Right kidney (tissue), 9 donors: ENCODE results near the gene RAC3.

ENCODE experiments used
- DNase-seq: peaks from one replicate; pipeline ENCODE4 v3.0.0-alpha.2; 2016
- long read RNA-seq, 8 donors: transcript quantifications; one replicate each; lab custom pipeline, GENCODE V29; 2026

The RAC3 gene
- long read RNA-seq, donor 1, transcript RAC3-201 (6 exons, 1,090 nt) = major isoform, 19 of 20 reads
- long read RNA-seq, donor 1, partial matches to known transcripts = 0 of 20 reads
- long read RNA-seq, donor 1, other reads (novel, unspliced or antisense) = 0 of 20 reads
- long read RNA-seq, donor 2, transcript RAC3-201 (6 exons, 1,090 nt) = major isoform, 10 of 10 reads
- long read RNA-seq, donor 2, partial matches to known transcripts = 0 of 10 reads
- long read RNA-seq, donor 2, other reads (novel, unspliced or antisense) = 0 of 10 reads
- long read RNA-seq, donor 3, partial matches to known transcripts = 0 of 2 reads
- long read RNA-seq, donor 3, other reads (novel, unspliced or antisense) = 0 of 2 reads
- long read RNA-seq, donor 4, transcript RAC3-201 (6 exons, 1,090 nt) = major isoform, 5 of 7 reads
- long read RNA-seq, donor 4, partial matches to known transcripts = 0 of 7 reads
- long read RNA-seq, donor 4, other reads (novel, unspliced or antisense) = 0 of 7 reads
- long read RNA-seq, donor 5, transcript RAC3-201 (6 exons, 1,090 nt) = major isoform, 6 of 11 reads
- long read RNA-seq, donor 5, partial matches to known transcripts = 0 of 11 reads
- long read RNA-seq, donor 5, other reads (novel, unspliced or antisense) = 5 of 11 reads
- long read RNA-seq, donor 6, transcript RAC3-201 (6 exons, 1,090 nt) = major isoform, 6 of 6 reads
- long read RNA-seq, donor 6, partial matches to known transcripts = 0 of 6 reads
- long read RNA-seq, donor 6, other reads (novel, unspliced or antisense) = 0 of 6 reads
- long read RNA-seq, donor 7 = 0 reads
- long read RNA-seq, donor 8, transcript RAC3-201 (6 exons, 1,090 nt) = major isoform, 12 of 12 reads
- long read RNA-seq, donor 8, partial matches to known transcripts = 0 of 12 reads
- long read RNA-seq, donor 8, other reads (novel, unspliced or antisense) = 0 of 12 reads

DNA sequence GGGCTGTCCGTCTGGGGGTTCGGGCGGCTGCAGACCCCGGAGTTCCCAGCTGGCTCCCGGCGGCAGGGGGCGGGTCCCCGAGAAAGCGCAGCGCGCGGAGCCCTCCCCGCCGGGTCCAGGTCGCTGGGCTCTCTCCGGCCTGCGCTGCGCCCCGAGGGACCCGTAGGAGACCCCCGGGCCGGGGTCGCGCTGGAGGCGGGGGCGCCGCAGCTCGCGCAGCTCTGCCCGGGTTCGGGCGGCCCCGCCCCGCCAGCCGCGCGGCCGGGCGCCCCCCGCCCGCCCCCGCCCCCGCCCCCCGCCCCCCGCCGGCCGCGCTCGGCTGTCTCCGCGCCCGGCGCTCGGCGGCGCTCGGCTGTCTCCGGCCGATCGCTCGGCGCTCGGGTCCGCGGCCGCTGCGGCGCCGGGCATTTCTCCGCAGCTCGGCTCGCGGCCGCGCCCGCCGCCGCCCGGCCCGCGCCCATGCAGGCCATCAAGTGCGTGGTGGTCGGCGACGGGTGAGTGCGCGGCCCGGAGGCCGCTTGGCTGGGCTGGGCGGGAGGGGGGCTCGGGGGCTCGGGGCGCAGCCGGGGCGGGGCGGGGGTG lies at the start of gene RAC3:
RAC3 (plus strand) TSS at position 376 of the 582 bp plus-strand sequence; CDS start at position 460, 84 bp downstream.
- DNase-seq = no peak

DNA sequence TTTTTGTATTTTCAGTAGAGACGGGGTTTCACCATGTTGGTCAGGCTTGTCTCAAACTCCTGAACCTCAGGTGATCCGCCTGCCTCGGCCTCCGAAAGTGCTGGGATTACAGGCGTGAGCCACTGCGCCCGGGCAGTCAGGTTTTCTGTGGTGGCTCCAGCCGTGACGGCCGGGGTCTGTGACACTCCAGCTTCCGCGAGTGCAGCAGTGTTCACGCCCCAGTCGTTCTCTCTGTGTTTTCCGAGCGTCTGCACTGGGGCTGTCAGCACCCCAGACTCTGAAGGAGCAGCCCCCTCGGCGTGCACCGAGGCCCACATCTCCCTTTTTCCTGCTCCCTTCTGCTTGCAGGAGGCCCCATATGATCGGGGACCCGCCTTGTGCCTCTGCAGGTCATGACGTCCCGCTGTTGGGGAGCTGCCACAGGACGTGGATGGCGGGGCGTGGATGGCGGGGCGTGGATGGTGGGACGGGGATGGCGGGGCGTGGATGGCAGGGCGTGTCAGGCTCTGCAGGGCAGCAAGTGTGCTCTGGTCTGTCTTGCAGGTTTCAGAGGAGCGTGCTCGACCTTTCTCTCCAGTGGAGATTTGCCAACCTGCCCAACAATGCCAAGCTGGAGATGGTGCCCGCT lies 48.4 kb upstream of the RAC3 start:
- DNase-seq = no peak

DNA sequence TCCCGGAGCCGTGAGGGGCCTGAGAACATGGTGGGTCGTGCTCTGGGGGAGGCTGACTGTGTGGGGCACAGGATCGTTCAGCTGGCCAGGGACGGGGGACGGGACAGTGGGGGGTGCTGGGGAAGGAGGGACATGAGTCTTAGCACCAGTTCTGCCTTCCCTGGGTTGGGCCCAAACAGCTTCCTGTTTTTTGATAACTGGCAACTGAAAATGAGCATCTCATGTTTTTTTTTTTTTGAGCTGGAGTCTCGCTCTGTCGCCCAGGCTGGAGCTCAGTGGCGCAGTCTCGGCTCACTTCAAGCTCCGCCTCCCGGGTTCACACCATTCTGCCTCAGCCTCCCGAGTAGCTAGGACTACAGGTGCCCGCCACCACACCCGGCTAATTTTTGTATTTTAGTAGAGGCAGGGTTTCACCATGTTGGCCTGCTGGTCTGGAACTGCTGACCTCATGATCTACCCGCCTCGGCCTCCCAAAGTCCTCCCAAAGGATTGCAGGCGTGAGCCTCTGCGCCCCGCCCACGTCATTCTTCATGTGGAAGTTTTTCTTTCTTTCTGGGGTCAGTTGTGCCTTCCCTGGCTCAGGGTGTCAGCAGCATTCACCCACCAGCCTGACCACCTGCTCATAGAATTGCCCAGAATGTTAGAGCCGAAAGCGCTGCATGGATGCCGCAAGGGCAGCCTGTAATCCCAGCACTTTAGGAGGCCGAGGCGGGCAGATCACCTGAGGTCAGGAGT lies 47.7 kb upstream of the RAC3 start:
- no peak for DNase-seq

DNA sequence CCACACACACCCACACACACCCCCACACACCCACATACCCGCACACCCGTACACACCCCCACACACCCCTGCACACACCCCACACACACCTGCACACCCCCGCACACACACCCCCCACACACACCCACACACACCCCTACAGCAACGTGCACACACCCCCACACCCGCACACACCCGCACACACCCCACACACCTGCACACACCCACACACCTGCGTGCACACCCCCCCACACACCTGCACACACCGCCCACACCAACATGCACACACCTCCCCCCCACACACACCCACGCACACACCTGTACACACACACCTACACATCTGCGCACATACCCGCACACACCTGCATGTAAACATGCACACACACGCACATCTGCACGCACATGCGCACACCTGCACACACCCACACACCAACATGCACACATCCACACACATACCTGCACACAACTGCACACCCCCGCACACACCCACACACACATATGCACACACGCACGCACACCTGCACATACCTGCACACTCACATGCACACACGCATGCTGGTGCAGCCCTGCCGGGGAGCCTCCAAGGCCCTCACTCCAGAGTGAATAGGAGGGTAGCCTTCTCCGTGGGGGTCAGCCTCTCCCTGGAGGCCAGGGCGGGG lies 46.6 kb upstream of the RAC3 start:
- DNase-seq = no peak

DNA sequence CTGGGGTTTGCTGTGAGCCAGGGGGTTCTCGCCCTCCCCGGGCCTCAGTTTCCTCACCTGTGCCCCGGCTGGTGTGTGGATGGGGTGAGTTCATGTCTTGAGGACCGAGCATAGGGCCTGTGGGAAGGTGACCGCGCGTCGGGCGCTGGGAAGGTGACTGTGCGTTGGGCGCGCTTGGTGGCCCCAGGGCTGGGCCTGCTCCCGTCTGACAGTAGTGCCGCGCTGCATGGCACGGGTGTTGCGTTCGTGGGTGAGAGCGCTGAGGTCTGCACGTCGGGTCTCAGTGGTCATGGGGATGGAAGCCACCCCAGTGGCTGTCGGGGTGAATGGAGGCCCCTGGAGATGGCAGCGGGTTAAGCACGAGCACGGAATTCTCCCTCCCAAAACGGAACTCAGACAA lies 44.9 kb upstream of the RAC3 start:
- DNase-seq = no peak

DNA sequence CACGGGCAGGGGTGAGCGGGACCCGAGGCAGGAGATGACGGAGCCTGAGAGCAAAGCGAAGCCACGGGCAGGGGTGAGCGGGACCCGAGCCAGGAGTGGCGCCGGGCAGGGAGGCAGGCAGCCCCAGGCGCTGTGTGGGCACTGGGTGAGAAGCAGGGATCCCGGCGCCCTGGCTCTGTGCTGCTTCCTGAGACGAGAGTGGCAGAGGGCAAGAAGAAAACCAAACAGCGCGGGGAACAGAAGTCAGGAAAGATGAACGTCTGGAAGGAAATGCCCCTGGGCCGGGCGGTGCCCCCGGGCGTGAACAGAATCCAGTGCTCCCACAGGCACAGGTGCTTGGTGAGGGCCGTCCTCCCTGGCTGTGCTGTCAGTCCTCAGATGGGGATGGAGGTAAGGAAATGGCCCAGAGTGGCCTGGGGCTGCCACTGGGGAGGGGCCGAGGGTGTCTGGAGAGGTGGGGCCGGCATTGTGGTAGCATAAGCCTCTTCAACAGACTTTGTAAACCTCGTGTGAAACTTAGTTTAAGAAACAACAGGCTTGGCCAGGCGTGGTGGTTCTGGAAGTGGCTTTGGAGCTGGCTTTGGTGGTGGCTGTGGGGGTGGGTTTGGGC lies 44.2 kb upstream of the RAC3 start:
- no peak for DNase-seq

DNA sequence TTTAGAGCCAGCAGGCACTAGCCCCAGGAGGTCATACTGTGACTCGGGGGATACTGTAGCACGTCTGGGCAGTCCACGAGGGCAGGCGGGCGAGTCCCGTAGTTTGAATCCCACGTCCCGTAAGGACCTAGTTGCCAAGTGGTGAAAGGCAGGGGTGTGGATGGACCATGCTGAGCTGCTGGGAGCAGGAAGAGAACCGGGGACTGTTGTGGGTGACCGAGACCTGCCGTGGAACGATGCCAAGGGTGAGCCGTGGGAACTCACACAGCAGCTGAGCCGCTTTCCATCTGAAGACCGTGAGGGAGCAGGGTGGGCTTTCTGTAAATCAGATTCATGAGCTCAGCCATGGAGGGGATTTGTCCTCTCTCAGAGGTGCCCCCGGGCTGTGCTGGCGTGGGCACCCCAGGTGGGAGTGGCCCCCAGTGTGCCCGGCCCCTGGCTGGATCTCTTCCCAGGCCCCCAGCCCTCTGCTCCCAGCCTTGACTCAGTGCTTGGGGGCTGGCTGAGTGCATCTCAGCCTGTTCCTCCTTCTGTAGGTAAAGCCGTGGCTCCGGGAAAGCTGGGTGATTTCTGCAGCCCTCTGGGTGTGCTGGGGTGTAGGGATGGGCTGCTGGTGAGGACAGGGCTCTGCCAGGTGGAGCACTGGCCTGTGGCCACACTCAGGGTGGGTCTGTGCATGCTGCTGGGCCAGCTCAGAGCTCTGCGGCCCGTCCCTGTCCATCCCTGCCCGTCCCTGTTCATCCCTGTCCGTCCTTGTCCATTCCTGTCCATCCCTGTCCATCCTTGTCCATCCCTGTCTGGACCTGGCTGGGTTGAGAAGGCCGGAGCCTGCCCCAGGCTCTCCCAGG lies 40.4 kb upstream of the RAC3 start:
- DNase-seq = no peak

DNA sequence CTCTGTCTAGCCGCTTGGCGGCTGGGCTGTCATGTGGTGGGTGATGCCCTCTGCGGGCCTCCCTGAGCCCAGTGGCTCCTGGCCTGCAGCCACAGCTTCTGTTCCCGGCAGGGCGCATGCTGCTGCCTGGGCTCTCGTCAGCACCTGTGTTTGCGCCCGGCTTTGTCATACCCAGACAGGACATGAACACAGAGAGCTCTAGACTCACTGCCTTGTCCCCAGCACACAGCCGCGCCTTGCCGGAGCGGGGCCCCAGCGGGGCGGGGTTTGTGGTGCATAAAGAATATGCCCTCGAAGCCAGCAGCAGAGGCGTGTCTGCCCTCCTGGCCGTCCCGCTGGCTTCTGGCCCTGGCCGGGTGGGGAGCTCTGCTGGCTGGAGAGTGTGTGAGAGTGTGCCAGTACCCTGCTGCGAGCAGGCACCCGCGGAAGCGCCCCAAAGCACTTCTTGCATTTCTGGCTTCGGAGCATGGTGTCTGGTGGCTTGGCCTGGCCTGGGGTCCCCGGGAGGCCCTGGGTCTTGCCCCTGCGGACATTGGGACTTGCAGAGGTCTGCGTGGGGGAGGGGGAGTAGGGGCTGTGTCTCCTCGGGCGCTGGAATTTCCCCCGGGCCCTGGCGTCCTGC lies 39.7 kb upstream of the RAC3 start:
- peak; percentile 78 for DNase-seq

DNA sequence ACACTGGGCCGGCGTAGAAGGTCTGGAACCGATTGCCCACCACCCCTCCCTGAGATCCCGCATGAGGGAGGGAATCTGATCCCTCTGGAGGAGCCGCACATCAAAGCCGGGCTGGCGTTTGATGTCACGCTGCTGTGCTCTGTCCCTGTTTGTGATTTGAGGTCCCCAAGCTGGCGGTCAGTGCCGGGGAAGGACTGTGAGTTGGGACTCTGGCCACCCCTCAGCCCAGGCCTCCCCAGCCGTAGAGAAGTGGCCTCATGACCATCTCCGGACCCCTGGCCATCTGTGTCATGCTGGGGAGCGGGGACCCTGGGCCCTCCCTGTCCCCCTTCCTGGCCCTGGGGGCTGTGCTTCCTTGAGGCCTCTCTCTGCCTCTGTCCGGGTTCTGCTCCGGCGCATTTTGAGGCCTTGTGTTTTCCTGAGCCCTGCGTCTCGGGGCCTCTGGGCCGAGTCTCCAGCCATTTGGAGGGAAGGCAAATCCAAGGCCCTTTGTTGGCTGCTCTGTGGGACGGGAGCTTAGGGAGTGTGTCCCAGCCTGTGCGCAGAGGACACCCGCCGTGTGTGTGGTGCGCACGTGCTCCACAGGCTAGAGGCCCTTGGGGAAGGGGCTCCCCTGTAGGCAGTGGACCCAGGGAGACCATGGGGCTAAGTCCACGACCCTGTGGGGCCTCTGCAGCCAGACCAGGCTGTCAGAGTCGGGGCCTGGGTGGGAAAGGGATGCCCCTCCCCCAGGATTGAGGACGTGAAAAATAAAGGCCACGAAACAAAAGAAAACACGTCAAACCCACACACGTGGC lies 39.0 kb upstream of the RAC3 start:
- DNase-seq = peak; percentile 74

DNA sequence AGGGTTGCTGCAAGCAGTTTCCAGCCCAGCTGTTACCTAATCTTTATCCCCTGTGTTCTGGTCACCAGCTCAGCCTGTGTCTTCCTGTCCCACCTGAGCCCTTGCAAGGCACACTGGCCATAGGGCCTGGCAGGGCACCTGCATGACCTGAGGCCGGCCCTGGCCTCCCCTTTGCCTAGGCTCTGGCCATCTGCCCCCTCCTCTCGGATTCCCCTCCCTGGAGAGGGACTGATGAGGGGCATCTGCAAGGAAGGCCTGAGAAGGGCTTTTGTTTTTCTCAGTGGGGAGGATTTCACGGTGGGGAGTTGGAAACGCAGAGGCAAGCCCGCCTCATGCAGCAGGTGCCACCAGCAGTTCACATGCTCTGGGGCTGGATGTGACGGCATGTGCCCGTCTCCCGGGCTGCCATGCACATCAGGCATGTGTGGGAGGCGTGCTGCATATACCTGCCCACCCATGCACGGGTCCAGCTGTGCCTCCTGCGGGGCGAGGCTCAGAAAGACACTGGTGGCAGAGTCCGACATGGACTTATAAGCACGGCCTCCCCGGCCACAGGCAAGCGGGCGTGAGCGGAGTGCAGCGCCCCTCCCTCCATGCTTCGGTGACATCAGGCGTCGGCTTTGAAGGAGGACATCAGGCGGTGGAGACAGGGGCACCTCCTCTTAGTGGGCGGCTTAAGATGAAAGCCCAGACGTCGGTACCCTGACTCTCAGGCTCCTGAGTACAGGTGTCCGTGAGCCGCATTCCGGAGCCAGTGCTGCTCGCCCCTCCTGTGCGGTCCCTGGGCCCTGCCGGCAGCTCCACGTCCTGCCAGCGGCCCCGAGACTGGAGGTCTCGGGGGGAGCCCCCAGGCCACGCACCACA lies 37.5 kb upstream of the RAC3 start:
- DNase-seq = peak; percentile 59

DNA sequence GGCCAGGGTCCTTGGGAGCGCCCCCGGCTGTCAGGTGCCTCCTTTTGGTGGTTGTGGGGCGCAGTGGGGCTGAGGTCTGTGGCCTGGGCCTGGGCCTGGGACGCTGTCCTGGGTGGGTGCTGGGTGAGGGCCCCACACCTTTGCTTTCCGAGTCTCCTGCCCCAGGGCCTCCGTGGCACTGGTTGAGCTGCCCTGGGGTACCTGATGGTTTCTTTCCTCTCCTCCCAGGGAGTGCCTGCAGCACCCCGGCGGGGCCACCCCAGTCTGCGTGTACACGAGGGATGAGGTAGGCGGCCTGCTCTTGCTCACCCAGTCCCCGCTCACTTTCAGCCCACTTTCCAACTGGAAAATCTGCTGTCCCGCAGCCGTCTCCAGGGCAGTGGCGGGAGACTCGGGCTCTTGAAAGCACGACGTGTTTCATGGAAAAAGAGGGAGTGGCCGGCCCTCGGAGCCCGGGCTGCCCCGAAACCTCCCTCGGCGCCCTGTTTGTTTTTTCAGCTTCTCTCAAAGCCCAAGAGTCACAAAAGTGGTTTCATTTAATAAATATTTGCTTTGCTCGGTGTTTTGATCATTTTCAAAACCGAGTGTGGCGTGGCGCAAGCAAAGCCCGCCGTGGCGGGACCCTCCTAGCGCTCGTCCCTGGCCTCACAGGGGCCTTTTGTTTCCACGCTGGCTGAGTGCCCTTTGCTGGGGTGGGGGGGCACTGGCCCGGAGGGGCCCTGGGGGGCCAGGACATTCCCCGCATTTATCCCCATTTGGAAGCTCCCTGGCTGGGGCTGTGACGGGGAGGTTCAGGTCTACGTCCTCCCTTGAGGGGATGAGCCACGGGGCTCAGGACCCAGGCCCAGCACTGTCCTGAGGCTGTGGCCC lies 36.6 kb upstream of the RAC3 start:
- peak; percentile 43 for DNase-seq

DNA sequence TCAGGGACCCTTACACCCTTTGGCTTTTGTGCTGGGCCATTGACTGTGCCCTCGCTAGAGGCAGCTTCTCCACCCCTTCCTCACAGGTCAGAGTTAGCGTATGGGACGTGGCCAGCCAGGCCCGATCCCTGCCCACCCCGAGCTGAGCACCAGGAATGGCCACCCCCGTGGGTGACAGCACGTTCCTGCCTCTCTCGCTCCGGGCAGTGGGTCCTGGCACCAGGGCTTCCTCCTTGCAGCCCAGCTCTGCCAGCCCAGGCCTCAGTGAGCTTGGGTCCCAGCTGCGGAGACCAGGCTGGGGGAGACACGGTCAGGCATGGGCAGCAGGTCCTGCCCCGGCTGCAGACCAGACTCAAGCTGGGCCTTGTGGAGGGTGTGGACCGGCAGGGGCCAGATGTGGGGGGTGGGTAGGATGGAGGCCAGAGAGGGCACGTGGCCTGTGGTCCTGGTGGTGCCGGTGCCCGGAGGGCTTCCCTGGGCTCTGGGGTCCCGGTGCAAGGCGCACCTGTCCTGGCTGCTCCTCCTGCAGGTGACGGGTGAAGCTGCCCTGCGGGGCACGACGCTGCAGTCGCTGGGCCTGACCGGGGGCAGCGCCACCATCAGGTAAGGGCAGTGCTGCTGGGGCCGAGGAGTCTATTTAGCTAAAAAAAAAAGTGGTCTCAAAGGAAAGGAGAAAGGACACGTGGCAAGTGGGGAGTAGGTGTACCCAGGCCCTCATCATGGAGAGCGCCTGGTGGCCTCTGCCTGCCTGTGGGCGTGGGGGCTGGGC lies 35.8 kb upstream of the RAC3 start:
- DNase-seq = peak; percentile 3

DNA sequence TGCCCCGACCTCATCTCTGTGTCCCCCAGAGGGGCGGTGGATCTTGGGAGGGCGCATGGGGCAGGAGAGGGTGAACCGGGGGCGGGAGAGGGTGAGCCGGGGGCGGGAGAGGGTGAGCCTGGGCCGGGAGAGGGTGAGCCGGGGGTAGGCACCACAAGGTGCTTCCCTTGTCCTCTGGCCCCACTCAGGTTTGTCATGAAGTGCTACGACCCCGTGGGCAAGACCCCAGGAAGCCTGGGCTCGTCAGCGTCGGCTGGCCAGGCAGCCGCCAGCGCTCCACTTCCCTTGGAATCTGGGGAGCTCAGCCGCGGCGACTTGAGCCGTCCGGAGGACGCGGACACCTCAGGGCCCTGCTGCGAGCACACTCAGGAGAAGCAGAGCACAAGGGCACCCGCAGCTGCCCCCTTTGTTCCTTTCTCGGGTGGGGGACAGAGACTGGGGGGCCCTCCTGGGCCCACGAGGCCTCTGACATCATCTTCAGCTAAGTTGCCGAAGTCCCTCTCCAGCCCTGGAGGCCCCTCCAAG lies 35.2 kb upstream of the RAC3 start:
- peak; percentile 12 for DNase-seq

DNA sequence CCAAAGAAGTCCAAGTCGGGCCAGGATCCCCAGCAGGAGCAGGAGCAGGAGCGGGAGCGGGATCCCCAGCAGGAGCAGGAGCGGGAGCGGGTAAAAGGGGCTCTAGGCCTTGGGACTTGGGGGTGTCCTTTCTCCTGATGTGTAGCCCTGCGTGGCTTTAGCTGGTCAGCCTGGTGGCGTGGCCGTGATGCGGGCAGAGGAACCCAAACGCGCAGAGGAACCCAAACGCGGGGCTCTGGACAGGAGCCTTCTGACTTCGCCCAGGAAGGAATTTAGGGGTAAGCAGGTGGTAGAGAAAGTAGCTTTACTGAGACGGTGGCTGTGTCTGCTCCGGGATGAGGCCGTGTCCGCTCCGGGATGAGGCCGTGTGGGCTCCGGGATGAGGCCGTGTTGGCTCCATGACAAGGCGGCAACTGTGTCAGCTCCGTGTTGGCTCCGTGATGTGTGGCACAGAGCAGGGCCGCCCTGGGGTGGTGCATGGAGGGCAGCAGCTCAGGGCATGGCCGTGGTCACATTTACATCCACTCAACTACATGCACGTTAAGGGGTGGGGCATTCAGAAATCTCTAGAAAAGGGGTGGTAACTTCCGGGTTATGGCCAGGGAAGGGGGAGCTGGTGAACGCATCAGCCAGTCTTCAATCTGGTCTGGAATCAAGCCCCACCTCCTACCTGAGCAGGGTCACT lies 34.6 kb upstream of the RAC3 start:
- DNase-seq = no peak

DNA sequence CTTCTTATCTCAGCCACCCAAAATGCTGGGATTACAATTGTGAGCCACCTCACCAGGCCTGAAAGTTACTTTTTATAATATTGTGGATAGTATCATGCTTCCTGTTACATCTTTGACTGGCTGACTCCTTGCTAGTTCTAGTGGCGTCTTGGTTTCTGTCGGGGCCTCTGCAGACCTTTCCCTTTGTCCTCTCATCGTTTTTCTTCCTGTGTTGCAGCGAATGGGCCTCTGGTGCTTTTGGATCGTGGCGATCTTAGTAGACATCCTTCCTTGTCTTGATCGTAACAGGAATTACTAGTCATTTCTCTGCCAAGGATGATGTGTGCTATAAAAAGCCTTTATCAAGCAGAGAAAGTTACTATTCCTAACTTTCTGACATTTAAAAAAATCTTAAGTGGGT lies 33.3 kb upstream of the RAC3 start:
- no peak for DNase-seq
